Stimulated activated CD4-positive, alpha-beta T cell treated with anti-CD3 and anti-CD28 coated beads, Interleukin-15, amount 100 ng/mL, for 1 hour (primary cell): ENCODE measurements around the gene PDE9A.

Experiments used
- DNase-seq, 2 donors: peaks; one replicate each; pipeline ENCODE4 v3.0.0-alpha.2; 2020; ENCODE audit warnings: low read depth in 1 of 2, low spot score in 1 of 2

The PDE9A gene

GRCh38 chr21:42641311-42642218, 11.9 kb upstream of the PDE9A start:
- no peak for DNase-seq

GRCh38 chr21:42642219-42642745, 11.1 kb upstream of the PDE9A start:
- DNase-seq = no peak

- no peak for DNase-seq
Observed at GRCh38 chr21:42644223-42645208, 8.9 kb upstream of the PDE9A start.

GRCh38 chr21:42645211-42646075, 8.0 kb upstream of the PDE9A start:
- no peak for DNase-seq

DNA sequence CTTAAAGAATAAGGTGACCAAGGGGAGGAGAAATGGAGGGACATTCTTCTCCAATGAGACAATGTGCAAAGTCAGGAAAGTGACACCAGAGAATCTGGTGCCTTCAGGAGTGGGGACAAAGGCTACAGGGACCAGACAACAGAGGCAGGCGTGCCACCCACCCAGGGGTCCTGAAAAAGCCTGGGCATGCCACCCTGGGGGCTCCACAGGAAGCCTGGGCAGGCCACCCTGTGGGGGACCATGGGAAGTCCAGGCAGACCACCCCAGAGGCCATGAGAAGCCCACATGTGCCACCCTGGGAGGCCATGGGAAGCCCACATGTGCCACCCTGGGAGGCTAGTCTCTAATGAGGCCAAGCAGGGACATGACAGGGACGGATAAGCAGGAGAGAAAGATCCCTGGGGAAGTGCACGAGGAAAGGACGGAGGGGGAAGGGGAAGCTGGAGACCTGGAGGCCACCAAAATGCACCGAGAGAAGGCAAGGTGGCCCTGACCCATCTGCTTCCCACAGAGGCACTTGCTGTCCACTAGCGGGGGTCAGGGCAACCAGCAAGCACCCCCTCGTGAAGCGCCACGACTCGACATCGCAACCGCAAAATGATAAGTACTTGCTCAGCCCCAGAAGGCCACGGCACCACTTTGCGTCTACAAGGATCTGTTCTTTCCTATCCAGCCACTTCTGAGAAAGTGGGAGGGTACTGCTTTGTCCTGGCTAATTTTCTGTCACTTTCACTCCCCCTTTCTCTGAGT, 7.2 kb upstream of the PDE9A start:
- no peak for DNase-seq

- DNase-seq = no peak
Observed at GRCh38 chr21:42646836-42647235, 6.6 kb upstream of the PDE9A start.

DNA sequence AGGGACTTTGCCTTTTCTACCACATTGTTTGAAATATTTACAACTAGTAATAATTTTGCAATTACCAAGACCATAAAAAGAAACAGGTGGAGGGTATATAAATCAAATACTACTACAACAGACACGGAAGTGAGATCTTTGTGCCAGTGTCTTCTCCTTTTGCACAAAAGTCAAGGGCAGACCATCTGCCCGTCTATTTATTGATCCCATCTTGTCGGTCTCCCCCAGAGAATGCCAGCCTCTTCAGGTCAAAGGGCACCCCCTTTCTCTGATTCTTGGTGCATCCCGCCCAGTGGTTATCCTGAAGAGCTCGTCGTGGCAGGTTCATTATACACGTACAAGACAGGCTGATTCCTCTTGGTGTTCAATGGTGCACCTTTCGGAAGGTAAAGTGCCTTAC, 4.8 kb upstream of the PDE9A start:
- no peak for DNase-seq

- DNase-seq = no peak
Observed at GRCh38 chr21:42649122-42650032, 4.0 kb upstream of the PDE9A start.

- no peak for DNase-seq
Observed at GRCh38 chr21:42650033-42650370, 3.4 kb upstream of the PDE9A start.

DNA sequence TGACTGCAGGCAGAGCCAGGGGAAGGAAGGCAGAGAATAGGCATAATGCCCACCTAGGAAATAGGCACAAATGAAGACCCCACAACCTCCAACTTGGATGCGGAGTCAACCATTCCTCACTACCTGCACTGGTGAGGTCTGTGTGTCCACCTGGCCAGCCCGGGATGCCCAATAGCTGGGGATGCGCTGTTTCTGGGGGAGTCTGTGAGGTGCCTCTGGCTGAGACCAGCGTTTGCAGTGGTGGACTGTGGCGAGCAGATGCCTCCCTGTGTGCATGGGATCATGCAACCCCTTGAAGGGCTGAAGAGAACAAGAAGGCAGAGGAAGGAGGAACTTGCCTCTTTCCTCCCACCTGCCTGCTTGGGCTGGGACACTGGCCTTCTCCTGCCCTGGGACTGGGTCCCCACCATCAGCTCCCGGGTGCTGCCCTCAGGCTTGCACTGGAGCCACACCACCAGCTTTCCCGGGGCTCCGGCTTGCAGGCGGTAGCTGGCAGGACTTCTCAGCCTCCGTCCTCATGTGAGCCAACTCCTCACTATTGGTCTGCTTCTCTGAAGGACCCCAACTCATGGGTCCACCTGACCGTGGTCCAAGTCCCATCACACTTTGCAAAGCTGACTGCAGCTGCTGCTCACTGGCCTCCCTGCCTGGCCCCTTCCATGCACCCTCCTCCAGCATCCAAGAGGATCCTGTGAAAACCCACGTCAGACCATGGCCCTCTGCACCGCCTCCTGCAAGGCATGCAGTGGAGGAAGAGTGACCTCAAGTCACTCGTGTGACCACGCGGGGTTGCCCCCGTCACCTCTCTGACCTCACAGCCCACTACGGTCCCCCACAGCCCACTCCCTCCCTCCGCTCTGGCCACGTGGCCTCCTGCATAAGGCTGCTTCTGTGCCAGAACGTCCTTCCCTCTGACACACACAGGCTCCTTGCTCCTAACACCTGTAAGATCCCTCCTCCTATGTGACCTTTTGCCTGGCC, 2.7 kb upstream of the PDE9A start:
- no peak for DNase-seq

DNA sequence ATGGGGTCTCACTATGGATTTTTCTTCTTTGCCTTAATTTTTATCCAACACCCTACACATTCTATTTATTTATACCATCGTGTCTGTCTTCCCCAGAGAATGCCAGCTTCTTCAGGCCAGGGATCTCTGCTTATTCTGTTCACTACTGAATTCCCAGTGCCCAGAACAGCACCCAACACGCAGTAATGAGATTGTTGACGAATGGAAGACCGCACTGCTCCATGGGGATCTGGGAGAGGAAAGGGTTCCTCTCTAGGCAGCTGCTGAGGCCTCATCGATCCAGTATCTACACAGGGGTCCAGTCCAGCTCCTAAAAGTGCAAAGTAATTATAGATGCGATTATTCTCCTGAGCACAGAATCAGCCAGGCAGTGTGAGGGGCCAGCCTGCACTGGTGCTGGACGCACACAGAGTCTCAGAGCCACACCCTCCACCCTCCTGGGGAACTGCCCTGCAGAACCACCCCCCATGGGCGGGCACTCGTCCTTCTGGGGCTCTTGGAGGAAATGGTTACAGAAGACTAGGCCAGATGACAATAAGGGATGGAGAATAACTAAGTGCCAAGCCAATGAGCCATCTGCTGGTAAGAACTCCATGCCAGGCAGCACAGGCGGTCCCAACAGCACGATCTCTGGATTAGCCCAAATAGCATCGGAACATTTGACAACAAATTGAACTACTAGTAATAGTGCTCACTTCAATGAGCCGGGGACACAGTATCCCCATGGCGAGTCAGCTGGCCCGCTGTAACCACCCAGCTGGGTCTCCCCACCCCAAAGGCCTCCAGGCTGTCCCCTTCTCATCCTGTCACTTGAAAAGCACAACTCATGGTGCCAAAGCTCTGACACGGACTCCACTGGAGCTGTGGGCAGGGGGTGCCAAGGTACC, 1.7 kb upstream of the PDE9A start:
- DNase-seq = no peak

DNA sequence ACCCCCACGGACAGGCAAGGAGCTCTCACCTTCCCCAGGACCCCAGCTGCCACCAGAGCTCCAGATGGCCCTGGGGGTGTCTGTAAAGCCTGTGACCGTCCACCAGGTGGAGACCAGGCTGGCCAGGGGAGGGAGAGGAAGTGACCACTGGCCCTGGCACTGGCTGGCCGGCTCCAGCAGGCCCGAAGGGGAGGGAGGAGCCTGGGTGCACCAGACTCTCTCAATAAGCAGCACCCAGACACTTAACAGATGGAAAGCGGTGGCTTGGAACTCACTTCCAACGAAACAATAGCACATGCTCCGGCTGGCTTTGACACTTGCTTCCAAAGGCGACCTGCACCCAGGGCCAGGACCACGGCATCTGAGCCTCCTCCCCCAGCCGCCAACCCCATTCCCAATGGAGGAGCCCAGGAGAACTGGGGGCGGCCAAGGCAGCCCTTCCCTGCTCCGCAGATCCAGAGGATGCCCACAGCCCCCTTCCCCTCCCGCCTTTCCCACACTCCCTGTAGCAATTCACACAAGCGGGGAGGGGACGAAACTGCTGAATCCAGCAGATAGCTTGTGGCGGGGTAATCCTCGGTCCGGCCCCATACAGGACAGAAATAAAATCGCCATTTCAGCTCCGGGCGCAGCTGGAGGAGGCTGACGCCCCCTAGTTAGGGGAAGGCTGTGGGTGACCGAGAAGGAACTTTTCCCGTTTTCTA, 742 bp upstream of the PDE9A start:
- no peak for DNase-seq

DNA sequence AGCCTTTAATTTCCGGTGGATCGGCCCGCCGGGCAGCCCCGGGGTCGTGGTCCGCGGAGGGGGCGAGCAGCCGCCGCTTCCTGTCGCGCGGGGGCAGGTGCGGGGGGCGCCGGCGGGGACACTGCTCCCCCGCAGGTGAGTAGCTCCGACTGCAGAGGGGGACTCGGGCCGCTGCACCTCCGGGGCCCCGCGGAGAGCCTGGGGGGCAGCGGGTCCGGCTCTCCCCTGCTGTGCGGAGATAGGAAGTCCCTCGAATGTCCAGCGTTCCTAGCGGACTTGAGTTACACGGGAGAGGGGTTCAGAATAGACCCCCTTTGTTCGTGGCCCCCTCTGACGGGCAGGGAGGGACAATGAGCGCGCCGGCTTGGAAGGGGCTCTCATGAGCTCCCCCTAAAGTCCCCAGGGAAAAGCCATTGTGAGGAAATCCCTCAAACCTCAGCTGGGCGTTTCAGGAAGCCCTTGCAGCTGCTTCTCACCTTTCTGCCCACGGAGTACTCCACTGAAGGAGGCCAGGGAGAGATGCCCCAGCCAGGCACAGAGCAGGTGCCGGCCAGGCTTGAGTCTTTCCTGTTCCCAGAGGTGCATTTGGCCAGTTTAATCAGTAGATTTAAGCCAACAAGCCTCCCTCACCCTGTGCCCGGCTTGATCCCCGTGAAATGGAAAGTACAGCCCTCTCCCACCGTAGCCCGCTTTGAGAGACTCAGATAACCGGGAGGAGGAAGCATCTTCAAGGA, 925 bp downstream of the PDE9A start:
- DNase-seq = no peak

DNA sequence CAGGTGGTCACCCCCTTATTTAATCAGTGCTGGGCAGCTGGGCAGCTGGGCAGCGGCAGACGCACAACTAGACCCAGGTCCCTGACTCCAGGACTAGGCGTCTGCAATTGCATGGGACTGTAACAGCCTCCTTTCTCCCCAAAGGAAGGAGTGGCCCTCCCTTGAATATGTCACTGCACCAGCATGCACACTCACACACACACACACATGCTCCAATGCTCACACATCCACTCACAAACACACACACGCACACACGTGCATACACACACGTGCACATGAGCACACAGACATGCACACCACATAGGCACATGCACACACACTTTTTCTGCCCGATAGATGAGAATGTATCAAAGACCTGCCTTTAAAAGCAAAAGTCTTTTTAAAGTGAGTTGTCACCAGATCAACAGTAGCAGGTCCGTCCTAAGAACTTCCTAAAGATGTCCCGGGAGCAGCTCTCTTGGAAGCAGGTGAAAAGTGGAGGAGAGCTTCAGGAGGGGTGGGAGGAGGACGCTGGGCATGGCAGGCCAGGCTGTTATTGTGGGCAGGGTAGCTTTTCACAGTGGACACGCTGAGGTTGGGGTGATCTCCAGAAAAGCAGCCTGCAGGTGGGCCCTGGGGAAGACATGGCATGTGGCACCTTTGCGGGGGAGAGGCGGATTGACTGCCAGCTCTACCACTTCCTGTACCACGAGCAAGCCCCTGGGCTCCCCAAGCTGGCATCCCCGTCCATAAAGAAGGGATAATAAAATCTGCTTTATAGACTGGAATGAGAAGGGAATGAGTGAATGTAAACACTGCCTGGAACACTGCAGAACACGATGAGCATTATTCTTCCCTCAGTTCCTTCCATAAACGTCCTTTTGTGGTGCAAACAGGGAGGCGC, 1.7 kb downstream of the PDE9A start:
- no peak for DNase-seq
